HG03280 (cell line): Measurements from ENCODE around the gene CCDC185.

ENCODE experiments used
- ATAC-seq: cut with Tn5 transposase; IDR thresholded peaks from one replicate; pipeline ENCODE4 v1.9.1; 2021; ENCODE audit warnings: mild to moderate bottlenecking, moderate library complexity; ENCODE audit not compliant: unreplicated experiment

CCDC185 gene

GRCh38 chr1:223429313-223429731, 36.1 kb downstream of the CCDC185 start:
- no peak for ATAC-seq

DNA sequence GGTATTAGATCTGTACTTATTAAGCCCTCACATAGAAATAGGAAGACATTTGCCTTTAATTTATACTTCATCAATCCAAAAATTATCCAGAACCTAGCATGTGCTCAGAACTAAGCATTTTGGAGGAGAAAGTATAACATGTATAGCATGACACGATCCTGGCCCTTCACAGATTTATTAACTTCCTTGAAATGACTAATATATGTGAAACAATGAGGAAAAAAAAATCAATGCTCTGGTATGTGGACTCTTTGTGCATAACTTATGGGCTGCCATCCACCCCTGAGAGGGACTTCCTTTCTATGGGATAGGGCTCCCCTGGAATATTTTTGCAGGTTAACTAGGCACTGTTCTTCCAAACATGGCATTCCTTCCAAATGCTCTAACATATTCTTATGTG, 36.6 kb downstream of the CCDC185 start:
- no peak for ATAC-seq

DNA sequence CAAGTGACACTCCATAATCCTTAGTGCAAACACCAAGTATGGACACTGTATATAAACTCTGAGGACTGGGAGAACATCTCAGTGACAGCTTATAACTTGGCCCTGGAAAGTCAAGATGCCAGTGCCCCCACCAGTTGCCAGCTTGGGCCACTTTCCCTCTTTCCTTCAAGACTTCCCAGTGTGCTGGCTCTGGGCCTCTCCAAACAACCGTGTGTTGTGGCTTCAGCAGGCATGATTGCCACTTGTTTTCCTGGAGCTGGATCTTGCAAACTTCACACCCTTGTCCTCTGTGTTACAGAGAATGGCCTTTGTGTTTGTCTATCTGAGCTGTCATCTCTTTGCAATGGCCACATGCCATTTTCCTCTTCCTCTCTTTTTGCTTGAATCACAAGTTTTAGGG, 37.0 kb downstream of the CCDC185 start:
- no peak for ATAC-seq

- no peak for ATAC-seq
Observed at GRCh38 chr1:223437151-223437550, 43.9 kb downstream of the CCDC185 start.

- no peak for ATAC-seq
Observed at GRCh38 chr1:223443397-223443796, 50.2 kb downstream of the CCDC185 start.

GRCh38 chr1:223444411-223444810, 51.2 kb downstream of the CCDC185 start:
- ATAC-seq: no peak
